HG03442 (cell line): ENCODE results near the gene HGD.
A peak's percentile ranks its signal among the peaks of the same experiment; 100 is the strongest.
"Not testable (repeated sequence)": the region's sequence is repeated elsewhere in the genome, so short reads cannot be mapped to it uniquely, and the experiment has no call there.

Source experiments
- ATAC-seq: cut with Tn5 transposase; IDR thresholded peaks from one replicate; pipeline ENCODE4 v1.9.1; 2021; ENCODE audit warnings: mild to moderate bottlenecking, moderate library complexity; ENCODE audit not compliant: unreplicated experiment

HGD gene

DNA sequence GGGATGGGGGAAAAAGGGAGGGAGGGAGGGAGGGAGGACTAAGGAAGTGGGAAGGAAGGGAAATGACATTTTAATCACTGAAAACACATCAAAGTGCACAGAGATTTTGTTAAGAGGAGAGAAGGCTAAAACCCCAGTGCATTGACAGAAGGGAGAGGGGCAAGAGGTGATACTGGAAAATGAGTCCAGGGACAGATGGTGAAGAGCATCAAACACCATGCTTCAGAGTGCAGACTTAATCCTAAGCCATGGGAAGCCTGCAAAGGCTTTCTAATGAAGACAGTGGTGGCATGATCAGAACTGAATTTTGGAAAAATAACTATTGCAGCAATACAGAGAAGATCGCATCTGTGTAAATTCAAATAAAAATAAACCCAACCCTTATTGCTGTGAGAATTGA lies 41.8 kb downstream of the HGD start:
- ATAC-seq = no peak

DNA sequence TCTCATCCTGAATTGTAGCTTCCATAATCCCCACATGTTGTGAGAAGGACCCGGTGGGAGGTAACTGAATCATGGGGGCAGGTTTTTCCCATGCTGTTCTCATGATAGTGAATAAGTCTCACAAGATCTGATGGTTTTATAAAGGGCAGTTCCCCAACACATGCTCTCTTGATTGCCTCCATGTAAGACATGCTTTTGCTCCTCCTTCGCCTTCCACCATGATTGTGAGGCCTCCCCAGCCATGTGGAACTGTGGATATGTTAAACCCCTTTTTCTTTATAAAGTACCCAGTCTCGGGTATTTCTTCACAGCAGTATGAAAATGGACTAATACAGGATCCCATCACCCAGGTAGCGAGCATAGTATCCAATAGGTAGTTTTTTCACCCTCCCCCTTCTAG lies 43.2 kb downstream of the HGD start:
- ATAC-seq = not testable (repeated sequence)

DNA sequence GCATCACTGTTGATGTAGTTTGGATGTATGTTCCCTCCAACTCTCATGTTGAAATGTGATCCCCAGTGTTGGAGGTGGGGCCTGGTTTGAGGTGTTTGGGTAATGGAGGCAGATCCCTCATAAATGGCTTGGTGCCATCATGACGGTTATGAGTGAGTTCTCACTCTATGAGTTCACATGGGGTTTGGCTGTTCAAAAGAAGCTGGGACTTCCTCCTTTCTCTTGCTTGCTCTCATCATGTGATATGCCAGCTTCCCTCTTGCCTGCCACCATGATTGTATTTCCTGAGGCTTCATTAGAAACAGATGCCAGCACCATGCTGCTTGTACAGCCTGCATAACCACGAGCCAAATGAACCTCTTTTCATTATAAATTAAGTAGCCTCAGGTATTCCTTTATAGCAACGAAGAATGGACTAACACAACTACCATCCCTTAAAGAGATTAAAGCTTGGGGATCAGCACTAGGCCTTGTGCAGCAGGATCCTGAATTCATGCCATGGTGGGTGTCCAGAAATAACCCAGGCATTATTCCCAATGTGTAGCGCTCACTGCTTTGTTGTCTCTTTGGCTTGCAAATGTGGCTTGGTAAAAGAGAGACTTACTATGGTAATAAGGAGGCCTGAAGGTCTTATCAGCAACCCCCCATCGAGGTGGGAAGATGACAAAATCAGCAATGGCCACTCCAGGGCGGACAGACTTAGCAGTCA lies 44.0 kb downstream of the HGD start:
- ATAC-seq = no peak

DNA sequence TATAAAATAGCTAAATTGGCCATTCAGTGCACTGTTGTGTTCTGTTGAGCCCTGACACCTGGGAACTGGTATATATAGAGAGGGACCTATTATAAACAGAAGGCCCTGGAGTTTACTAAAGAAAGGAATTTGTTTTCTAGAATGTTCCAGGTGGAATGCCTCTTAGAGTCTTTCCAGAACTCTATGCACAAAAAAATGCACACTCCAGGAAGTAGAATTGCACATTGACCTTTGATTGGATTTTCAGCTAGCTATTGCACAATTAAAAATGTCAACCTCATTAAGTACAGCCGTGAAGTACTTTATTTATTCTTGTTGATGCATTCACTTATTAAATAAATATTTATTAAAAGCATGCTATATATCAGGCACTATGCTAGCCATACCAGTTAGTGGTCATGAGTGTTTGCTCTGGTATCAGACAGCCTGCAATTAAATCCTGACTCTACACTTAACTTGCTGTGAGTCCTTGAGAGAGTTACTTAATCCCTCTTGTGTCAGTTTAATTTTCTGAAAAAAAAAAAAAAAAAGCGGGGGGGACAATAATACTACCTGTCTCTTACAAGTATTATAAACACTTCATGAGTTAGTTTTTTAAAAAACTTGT lies 45.1 kb downstream of the HGD start:
- ATAC-seq = no peak

DNA sequence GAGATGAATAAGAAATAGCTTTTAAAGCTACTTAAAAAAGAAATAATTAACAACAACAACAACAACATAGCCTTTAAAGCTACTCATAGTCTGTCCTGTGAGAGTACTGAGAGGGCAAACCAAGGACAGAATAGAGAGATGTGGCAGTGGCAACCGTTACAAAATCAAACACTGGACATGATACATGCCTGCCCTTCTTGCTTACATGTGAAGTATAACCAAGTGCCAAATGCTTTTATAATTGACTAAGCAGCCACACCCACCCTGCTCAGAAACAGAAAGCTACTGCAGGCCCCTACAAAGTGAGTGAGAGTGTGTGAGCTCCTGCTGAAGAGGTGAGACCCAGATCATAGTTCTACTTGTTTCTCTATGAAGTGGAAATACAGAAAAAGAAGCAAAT lies 47.5 kb downstream of the HGD start:
- ATAC-seq = no peak

DNA sequence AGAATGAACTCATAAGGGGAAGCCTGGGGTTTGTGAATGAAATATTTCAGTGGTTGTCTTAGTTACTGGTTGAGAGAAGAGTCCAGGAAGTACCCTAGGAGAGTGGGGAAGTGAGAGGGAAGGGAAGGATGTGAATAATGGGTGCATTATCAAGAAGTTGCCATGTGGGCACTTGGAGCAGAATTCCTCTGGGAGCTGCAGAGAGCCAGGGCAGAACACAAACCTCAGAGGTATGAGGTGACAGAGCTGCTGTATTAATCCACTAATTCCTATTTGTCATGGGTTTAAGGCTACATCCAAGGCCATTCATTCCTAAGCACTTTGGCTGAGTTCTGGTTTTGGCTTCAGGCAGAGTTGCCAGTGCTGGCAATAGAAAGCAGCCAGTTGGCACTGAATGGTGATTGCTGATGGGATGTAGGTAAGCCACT lies 56.9 kb downstream of the HGD start:
- ATAC-seq = no peak

DNA sequence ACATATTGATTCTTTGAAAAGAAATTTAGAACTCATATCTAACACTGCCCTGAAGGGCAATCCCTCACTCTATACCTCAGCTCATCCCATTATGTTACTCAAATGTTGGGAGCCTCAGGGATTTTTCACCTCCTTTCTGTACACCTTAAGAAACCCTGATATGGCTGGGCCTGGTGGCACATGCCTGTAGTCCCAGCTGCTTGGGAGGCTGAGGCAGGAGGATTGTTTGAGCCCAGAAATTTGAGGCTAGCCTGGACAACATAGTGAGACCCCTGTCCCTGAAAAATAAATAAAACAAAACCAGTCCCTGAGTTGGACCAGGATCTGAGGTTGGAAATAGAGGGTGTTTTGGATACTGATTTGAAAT lies 58.3 kb downstream of the HGD start:
- ATAC-seq = no peak

DNA sequence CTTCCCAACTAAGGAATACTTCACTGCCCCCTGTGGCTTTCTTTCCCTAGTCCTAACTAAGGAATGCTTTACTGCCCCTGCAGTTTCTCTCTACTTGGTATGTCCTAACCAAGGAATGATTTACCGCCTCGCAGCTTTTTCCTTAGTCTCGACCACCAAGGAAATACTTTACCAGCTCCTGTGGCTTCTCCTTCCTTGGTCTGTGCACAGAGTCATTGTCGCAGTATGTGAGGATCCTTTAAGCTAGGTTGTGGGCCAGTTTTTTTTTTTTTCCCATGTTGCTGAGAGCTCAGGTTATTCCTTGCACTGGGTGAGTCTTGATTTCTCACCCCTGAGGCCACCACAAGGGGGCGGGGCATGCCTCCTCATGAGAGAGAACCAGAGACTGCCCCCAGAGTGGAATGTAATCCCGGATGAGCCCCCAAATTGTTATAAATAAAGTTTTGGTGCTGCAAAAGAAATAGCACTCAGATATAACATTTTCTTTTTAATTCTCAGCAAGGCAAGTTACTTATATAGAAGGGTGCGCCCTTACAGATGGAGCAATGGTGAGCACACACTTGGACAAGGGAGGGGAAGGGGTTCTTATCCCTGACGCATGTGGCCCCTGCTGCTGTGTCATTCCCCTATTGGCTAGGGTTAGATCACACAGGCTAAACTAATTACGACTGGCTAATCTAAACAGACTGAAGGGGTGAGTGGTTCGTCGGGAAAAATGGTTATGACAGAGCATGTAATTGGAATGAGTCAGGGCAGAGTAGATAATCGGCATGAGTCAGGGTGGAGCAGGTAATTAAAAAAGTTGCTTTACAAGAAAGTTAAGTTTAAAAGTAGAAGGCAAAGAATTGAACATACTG lies 58.9 kb downstream of the HGD start:
- ATAC-seq = no peak

DNA sequence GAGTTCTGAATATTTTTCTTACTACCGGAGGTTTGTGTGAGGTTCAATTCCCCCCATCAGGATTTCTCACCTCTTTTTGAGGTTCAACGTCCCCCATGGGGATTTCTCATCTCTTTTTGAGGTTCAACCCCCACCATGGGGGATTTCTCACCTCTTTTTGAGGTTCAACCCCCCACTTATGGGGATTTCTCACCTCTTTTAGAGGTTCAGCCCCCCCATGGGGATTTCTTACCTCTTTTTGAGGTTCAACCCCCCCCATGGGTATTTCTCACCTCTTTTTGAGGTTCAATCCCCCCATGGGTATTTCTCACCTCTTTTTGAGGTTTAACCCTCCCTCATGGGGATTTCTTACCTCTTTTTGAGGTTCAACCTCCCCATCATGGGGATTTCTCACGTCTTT lies 59.6 kb downstream of the HGD start:
- no peak for ATAC-seq

DNA sequence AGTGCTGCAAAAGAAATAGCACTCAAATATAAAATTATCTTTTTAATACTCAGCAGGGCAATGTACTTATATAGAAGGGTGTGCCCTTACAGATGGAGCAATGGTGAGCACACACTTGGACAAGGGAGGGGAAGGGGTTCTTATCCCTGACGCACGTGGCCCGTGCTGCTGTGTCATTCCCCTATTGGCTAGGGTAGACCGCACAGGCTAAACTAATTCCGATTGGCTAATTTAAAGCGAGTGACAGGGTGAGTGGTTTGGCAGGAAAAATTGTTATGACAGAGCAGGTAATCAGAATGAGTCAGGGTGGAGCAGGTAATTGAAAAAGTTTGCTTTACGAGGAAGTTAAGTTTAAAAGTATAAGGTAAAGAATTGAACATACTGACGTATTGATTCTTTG lies 65.3 kb downstream of the HGD start:
- ATAC-seq = not testable (repeated sequence)

DNA sequence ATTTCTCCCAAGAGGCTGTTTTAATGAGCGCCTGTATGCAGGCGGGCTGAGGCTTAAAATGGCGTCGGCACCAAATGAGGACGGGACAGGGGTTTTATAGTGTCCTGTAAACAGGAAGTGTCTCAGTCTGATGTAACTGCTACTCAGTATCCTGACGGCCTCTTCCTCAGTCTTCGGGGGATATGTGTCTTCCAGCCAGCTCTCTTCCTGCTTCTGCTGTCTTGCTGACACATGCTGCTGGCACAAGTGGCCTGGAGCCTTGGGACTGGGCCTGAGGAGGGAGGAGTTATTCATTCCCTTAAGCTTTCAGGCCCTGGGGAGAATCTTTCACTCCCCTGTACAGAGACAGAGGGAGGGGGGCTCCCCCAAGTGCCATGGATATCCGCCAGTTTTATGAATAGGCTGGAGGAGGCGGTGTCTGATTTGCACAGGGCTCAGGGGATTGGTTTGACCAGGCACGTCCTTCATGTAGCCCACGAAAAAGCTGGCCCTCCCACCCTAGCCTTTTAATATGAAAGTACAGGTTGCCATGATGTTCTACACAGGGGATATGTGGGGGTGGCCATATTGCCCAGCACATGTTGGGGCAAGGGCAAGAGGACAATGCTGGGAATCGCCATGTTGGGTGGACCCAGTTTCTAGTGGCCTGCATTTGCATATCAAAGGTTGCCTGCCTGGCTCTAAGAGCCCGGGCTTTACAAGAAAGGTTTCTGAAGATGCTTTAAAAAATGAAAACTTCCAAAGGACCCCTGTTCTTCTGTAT lies 66.0 kb downstream of the HGD start:
- ATAC-seq = no peak

DNA sequence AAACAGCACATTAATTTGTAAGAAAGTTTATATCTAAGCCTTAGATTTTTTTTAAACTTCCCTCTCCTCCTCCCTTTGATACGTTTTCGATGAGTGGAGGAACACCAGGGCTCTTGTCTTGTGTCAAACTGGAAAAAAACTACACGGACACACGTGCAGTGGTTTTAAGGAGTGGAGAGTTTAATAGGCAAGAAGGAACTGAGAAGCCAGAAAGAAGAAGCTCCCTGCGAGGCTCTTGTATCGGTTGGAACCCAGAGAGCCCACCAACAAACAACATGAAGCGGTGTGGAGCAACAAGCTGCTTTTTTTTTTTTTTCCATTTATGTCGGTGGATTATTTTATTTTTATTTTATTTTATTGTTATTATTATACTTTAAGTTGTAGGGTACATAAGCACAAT lies 67.3 kb downstream of the HGD start:
- ATAC-seq = no peak

DNA sequence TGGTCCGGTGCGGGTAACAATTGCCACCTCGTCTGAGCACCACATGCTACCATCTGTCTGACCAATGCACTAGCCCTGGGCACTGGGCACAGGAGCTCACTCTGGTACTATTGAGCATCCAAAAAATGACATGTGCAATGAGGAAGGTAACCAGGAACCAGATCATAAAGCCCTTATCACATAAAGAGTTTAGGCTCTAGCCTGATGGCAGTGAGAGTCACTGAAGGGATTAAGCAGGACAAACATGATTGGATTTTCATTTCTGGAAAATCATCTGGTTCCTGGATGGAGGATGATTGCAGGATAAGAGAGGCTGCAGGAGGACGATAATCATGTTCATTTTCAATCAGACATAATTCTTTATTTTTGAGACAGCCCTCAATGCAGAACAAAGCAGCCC lies 73.5 kb downstream of the HGD start:
- ATAC-seq = no peak

DNA sequence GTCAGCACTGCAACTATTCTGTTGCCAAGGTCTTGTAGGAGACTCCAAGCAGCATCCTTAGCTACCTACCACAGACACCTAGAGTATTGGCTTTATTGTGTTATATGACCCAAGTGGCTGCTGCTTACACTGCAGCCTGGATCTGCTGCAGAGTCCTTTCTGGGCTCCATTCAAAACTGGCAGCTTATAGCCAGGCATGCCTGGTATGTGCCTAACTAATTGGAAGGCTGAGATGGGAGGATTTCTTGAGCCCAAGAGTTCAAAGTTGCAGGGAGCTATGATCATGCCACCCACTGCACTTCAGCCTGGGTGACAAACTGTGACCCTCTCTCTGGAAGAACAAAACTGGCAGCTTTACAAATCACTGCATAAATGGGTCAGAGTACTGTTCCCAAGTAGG lies 77.3 kb downstream of the HGD start:
- no peak for ATAC-seq

DNA sequence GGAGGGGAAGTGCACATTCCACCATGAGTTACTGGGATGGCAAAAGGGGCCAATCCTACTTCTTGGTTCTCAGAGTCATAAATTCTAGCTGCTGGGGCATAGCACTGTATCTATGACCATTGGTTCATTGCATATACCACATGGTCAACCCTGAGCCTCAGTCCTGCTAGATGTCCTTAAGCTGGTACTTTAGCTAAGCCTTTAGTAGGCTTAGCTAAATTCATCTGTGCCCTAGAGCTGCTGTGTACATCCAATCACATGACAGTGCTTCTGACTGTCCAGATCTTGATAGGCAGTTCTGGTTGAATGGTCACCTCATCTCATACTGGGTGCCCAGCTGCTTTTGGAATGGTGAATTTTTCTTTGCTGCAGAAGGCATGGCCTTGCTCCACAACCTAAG lies 77.7 kb downstream of the HGD start:
- ATAC-seq = no peak

DNA sequence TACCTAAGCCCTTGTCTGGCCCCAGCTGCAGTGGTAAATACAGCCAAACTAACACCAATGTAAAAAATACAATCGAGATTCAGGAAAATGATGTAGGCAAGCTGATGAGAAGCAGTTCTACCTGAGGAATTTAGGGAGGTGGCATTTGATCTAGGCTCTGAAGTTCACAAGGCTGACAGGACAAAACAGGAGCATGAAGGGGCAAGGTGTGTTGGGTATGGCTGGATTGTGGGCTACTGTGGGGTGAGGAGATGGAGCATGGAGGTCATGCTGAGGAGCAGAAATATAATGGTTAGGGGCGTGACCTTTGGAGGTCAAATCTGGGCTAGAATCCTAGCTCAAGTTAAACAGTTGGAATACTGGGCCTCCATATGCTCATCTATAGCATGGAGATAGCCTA lies 79.4 kb downstream of the HGD start:
- no peak for ATAC-seq

DNA sequence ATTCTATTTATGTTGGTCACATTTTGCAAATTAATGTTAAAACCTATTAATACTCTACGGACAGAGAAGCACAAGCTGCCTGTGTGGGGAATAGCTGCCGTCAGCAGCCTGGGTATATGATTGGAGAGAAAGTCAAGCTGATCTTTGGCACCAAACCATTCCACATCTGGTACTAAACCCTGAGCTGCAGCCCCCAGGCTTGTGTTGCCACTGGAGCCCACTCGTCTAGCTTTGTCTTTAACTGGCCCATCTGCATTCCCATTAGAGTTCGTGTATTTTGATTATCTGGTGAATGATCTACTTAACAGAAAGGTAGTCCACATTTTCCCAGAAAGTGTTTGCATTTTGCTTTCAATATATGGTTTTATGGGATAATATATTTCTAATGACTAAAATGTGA lies 80.5 kb downstream of the HGD start:
- ATAC-seq = no peak

DNA sequence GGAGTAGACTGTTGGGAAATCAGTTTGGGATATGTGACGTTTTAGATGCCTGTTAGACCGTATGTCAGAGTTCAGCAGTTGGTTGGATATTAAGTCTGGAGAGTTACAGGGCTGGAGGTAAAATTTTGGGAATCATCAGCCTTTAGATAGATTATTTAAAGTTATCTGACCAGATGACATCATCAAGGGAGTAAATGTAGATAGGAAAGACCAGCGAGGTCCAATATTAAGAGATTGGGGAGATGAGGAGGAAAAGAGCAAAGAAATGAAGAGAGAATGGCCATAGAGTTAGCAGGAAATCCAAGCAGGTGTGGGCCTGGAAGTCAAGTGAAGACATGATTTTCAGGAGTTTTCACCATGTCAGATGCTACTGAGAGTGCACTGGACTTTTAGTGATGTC lies 82.8 kb downstream of the HGD start:
- ATAC-seq = no peak

DNA sequence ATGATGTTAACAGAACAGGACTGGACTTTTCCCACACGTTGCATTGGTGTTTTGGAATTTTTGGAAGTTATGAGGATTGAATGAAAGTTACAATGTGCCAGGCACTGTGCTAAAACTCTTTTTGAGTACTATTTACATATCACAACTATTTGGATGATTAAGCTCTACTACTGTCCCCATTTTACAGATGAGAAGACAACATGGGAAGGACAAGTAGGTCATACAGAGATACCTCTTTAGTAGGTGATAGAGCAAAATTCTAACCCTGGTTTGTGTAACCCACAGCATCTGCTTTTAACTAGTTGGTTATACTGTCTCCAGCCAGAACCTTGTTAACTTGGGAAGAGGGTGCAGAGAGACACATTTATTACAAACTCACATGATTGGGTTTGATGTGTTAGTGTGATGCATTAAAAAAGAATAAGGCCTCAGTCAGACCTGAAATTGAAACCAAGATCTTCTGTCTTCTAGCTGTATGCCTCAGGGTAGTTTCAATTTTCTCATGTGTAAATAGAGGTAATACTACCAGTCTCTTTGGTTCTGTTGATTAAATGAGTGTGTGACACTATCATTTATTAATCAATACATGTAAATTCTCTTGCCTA lies 84.5 kb downstream of the HGD start:
- ATAC-seq = peak; percentile 35

DNA sequence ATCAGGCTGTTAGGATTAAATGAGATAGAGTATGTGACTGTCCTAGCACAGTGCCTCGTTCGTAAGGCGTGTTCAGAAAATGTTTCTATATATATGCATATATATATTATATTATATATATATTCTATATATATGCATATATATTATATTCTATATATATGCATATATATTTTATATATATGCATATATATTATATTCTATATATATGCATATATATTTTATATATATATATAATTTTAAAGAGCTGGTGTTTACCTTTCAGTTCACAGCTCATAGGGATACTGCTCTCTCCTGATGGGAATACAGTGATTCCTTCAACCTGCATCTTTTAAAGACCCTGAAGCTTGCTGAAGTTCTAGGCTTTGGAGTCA lies 85.2 kb downstream of the HGD start:
- no peak for ATAC-seq
